Activated naive CD8-positive, alpha-beta T cell (primary cell): Measurements from ENCODE around the gene ITGA5.

ENCODE experiments used
- H3K27ac Mint-ChIP-seq: one replicate; pipeline ENCODE4 v1.8.0; 2021; ENCODE audit warnings: mixed read lengths
- H3K27me3 Mint-ChIP-seq: one replicate; pipeline ENCODE4 v1.8.0; 2021; ENCODE audit warnings: mixed read lengths
- H3K36me3 Mint-ChIP-seq: one replicate; pipeline ENCODE4 v1.8.0; 2021; ENCODE audit warnings: mixed read lengths
- H3K4me1 Mint-ChIP-seq: one replicate; pipeline ENCODE4 v1.8.0; 2021; ENCODE audit warnings: low read depth, mixed read lengths
- H3K4me3 Mint-ChIP-seq: one replicate; pipeline ENCODE4 v1.8.0; 2021; ENCODE audit warnings: mild to moderate bottlenecking, mixed read lengths
- H3K9me3 Mint-ChIP-seq: one replicate; pipeline ENCODE4 v1.8.0; 2021; ENCODE audit warnings: low read depth, mixed read lengths

The ITGA5 gene

GRCh38 chr12:54390668-54391551 lies 28.2 kb downstream of the ITGA5 start:
- Mint-ChIP-seq H3K4me1 (peaks cover 35% of the 10 kb centered on the region), H3K27ac (no peak overlapping the region), H3K4me3 (peak overlapping the region; percentile 70), H3K27me3 (no peaks in the 10 kb centered on the region), H3K9me3 (no peaks in the 10 kb centered on the region), H3K36me3 (peaks cover 4% of the 10 kb centered on the region)

- peak overlapping the region; percentile 75 for H3K4me3 Mint-ChIP-seq
- no peaks in the 10 kb centered on the region for H3K9me3 Mint-ChIP-seq
- peaks cover 35% of the 10 kb centered on the region for H3K4me1 Mint-ChIP-seq
- peaks cover 4% of the 10 kb centered on the region for H3K36me3 Mint-ChIP-seq
- H3K27me3 Mint-ChIP-seq: no peaks in the 10 kb centered on the region
- peak overlapping the region; percentile 23 for H3K27ac Mint-ChIP-seq
These were observed 28.8 kb downstream of the ITGA5 start for GRCh38 chr12:54390176-54390667.

- peaks cover 4% of the 10 kb centered on the region for H3K36me3 Mint-ChIP-seq
- H3K27me3 Mint-ChIP-seq: no peaks in the 10 kb centered on the region
- H3K9me3 Mint-ChIP-seq: no peaks in the 10 kb centered on the region
- H3K27ac Mint-ChIP-seq: peak overlapping the region; percentile 23
- peaks cover 35% of the 10 kb centered on the region for H3K4me1 Mint-ChIP-seq
- H3K4me3 Mint-ChIP-seq: peak overlapping the region; percentile 75
These were observed 29.4 kb downstream of the ITGA5 start for GRCh38 chr12:54389607-54390175.

GRCh38 chr12:54389134-54389508 lies 29.9 kb downstream of the ITGA5 start:
- peaks cover 30% of the 10 kb centered on the region for H3K4me1 Mint-ChIP-seq
- H3K9me3 Mint-ChIP-seq: no peaks in the 10 kb centered on the region
- H3K27me3 Mint-ChIP-seq: no peaks in the 10 kb centered on the region
- no peak overlapping the region for H3K4me3 Mint-ChIP-seq
- no peak overlapping the region for H3K27ac Mint-ChIP-seq
- peaks cover 3% of the 10 kb centered on the region for H3K36me3 Mint-ChIP-seq

- Mint-ChIP-seq H3K9me3 (no peaks in the 10 kb centered on the region), H3K27me3 (no peaks in the 10 kb centered on the region), H3K4me3 (no peak overlapping the region), H3K27ac (no peak overlapping the region), H3K36me3 (no peaks in the 10 kb centered on the region), H3K4me1 (peaks cover 23% of the 10 kb centered on the region)
These were observed 30.6 kb downstream of the ITGA5 start for GRCh38 chr12:54388237-54389133.

- Mint-ChIP-seq H3K27me3 (no peaks in the 10 kb centered on the region), H3K9me3 (no peaks in the 10 kb centered on the region), H3K36me3 (no peaks in the 10 kb centered on the region), H3K27ac (no peak overlapping the region), H3K4me3 (no peak overlapping the region), H3K4me1 (peaks cover 19% of the 10 kb centered on the region)
These were observed 32.0 kb downstream of the ITGA5 start for GRCh38 chr12:54387114-54387467.

GRCh38 chr12:54386403-54387113 lies 32.5 kb downstream of the ITGA5 start:
- Mint-ChIP-seq H3K27ac (no peak overlapping the region), H3K27me3 (no peaks in the 10 kb centered on the region), H3K9me3 (no peaks in the 10 kb centered on the region), H3K4me3 (no peak overlapping the region), H3K36me3 (no peaks in the 10 kb centered on the region), H3K4me1 (peaks cover 15% of the 10 kb centered on the region)

- Mint-ChIP-seq H3K4me3 (no peak overlapping the region), H3K27me3 (no peaks in the 10 kb centered on the region), H3K36me3 (no peaks in the 10 kb centered on the region), H3K4me1 (peaks cover 13% of the 10 kb centered on the region), H3K9me3 (no peaks in the 10 kb centered on the region), H3K27ac (no peak overlapping the region)
These were observed 33.7 kb downstream of the ITGA5 start for GRCh38 chr12:54385251-54385914.

GRCh38 chr12:54384591-54385041 lies 34.5 kb downstream of the ITGA5 start, which contains the start of gene ZNF385A:
TSS of gene ZNF385A (minus strand) at chr12:54384733. CDS start at chr12:54384514, 219 bp downstream.
- no peak within 1 kb of the TSS for H3K4me3 Mint-ChIP-seq
- no peaks in the 10 kb centered on the region for H3K9me3 Mint-ChIP-seq
- H3K27me3 Mint-ChIP-seq: no peaks in the 10 kb centered on the region
- H3K27ac Mint-ChIP-seq: no peak within 1 kb of the TSS
- H3K36me3 Mint-ChIP-seq: no peaks in the 10 kb centered on the region
- H3K4me1 Mint-ChIP-seq: peaks cover 8% of the 10 kb centered on the region

- Mint-ChIP-seq H3K36me3 (no peaks in the 10 kb centered on the region), H3K27ac (no peak overlapping the region), H3K9me3 (no peaks in the 10 kb centered on the region), H3K4me3 (no peak overlapping the region), H3K4me1 (peaks cover 9% of the 10 kb centered on the region), H3K27me3 (no peaks in the 10 kb centered on the region)
These were observed 35.9 kb downstream of the ITGA5 start for GRCh38 chr12:54383041-54383609.

GRCh38 chr12:54381136-54381535 lies 37.9 kb downstream of the ITGA5 start:
- Mint-ChIP-seq H3K27ac (no peak overlapping the region), H3K27me3 (no peaks in the 10 kb centered on the region), H3K36me3 (no peaks in the 10 kb centered on the region), H3K4me3 (no peak overlapping the region), H3K9me3 (no peaks in the 10 kb centered on the region), H3K4me1 (peaks cover 6% of the 10 kb centered on the region)

GRCh38 chr12:54379398-54380201 lies 39.5 kb downstream of the ITGA5 start:
- Mint-ChIP-seq H3K4me1 (peaks cover 6% of the 10 kb centered on the region), H3K36me3 (no peaks in the 10 kb centered on the region), H3K27me3 (no peaks in the 10 kb centered on the region), H3K27ac (no peak overlapping the region), H3K9me3 (no peaks in the 10 kb centered on the region), H3K4me3 (peak overlapping the region; percentile 52)

GRCh38 chr12:54378796-54379397 lies 40.2 kb downstream of the ITGA5 start:
- H3K27ac Mint-ChIP-seq: no peak overlapping the region
- H3K36me3 Mint-ChIP-seq: no peaks in the 10 kb centered on the region
- no peaks in the 10 kb centered on the region for H3K9me3 Mint-ChIP-seq
- peak overlapping the region; percentile 17 for H3K4me3 Mint-ChIP-seq
- no peaks in the 10 kb centered on the region for H3K27me3 Mint-ChIP-seq
- H3K4me1 Mint-ChIP-seq: peaks cover 6% of the 10 kb centered on the region
